Left lung (tissue), 10 donors: ENCODE measurements around the gene CHCHD6. TPM values are rescaled to one million over a fixed set of nuclear protein-coding genes. Genes with fewer than 3 reads are reported as not detected.

Experiments
- ATAC-seq: fragments of 200-7000 bp; cut with Tn5 transposase; one replicate; pipeline ENCODE4 v1.9.1; 2020; ENCODE audit warnings: moderate library complexity
- DNase-seq, 4 donors: peaks; one replicate each; pipeline ENCODE4 v3.0.0-alpha.2; 2013 to 2020
- H3K27ac ChIP-seq, 2 donors: fragments of 200-600 bp; sonication (generic) in 1 of 2; one replicate each; pipeline versions ENCODE4 v1.5.0 to v1.8.0; 2020 to 2021
- H3K27me3 ChIP-seq, 2 donors: fragments of 200-600 bp; sonication (generic) in 1 of 2; one replicate each; pipeline versions ENCODE4 v1.5.0 to v1.8.0; 2020 to 2021
- H3K36me3 ChIP-seq, 2 donors: fragments of 200-600 bp; sonication (generic) in 1 of 2; one replicate each; pipeline versions ENCODE4 v1.5.0 to v1.8.0; 2020 to 2021
- H3K4me1 ChIP-seq, 2 donors: fragments of 200-600 bp; one replicate each; pipeline ENCODE4 v1.8.0; 2021
- H3K4me3 ChIP-seq, 2 donors: fragments of 200-600 bp; sonication (generic) in 1 of 2; one replicate each; pipeline versions ENCODE4 v1.5.0 to v1.8.0; 2020 to 2021; ENCODE audit warnings: mild to moderate bottlenecking in 1 of 2
- H3K9me3 ChIP-seq, 2 donors: fragments of 200-600 bp; sonication (generic) in 1 of 2; one replicate each; pipeline versions ENCODE4 v1.5.0 to v1.8.0; 2020 to 2021
- intact Hi-C, 2 donors: fragments of 100-400 bp; cut with DNase I; formaldehyde crosslinking; loops; one replicate each; pipeline versions ENCODE4 v1.11.2 to v1.14.2; 2022
- polyA plus RNA-seq, 6 donors: library from polyadenylated mRNA; unstranded; fragments of 120-200 nt; gene quantifications; one replicate each; pipeline ENCODE4 v1.2.1, GENCODE V29; 2013; ENCODE audit not compliant: insufficient read length in 6 of 6
- total RNA-seq, 2 donors: library from RNA; stranded (reverse); fragmentation: NEBNext Ultra II Directional; extraction: Animal tissue kit (Norgen Biotek cat#: 25700); gene quantifications; one replicate each; pipeline ENCODE4 v1.2.1, GENCODE V29; 2021
- TF ChIP-seq, protein P1 (sequence below), 2 donors: fragments of 200-600 bp; sonication (generic) in 1 of 2; IDR thresholded peaks; one replicate each; pipeline versions ENCODE4 v1.5.0 to v1.8.0; 2021; ENCODE audit warnings: antibody characterized with exemption in 2 of 2
- donor health status: DM: no; HTN: yes; CAD: no.
- donor health status: DM: no; HTN: no; CAD: no.

Gene CHCHD6
- total and polyA plus RNA-seq, 8 donors = 11.8 to 21.1 (median 18.4) TPM

DNA sequence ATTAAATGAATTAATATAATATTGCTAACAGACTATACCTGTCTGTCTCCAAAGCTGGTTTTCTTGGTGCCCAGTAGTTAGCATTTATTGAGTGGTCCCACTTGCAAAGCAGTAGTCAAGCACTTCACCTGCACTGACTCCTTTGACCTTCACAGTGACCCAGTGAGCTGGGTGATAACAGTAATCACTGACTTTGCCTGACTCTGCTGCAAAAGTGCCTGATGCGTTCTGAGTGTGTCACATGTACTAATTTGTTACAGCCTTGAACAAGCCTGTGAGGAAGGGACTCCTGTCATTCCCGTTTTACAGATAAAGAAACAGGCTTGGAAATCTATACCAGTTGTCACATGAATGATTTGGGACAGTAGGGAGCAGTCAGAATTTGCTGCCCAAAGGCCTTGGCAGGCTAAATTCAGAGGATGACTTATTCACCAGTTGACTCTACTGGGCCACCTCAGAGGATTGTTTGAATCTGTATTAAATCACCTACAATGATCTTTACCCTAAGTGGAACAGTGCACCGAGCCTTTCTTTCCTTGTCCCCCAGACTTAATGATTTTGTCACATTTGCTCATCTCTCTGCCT, 162.2 kb downstream of the CHCHD6 start:
- TF ChIP-seq, protein P1, sequence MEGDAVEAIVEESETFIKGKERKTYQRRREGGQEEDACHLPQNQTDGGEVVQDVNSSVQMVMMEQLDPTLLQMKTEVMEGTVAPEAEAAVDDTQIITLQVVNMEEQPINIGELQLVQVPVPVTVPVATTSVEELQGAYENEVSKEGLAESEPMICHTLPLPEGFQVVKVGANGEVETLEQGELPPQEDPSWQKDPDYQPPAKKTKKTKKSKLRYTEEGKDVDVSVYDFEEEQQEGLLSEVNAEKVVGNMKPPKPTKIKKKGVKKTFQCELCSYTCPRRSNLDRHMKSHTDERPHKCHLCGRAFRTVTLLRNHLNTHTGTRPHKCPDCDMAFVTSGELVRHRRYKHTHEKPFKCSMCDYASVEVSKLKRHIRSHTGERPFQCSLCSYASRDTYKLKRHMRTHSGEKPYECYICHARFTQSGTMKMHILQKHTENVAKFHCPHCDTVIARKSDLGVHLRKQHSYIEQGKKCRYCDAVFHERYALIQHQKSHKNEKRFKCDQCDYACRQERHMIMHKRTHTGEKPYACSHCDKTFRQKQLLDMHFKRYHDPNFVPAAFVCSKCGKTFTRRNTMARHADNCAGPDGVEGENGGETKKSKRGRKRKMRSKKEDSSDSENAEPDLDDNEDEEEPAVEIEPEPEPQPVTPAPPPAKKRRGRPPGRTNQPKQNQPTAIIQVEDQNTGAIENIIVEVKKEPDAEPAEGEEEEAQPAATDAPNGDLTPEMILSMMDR (IDR thresholded peaks at IDR 0.05) = no peak
- DNase-seq (no peak), ATAC-seq (no peak)
- Histone ChIP-seq H3K9me3 (no peaks in the 10 kb centered on the region), H3K4me3 (no peak overlapping the region), H3K4me1 (no peaks in the 10 kb centered on the region), H3K36me3 (no peaks in the 10 kb centered on the region), H3K27me3 (no peaks in the 10 kb centered on the region), H3K27ac (no peak overlapping the region)
- intact Hi-C loops = no loop called here

DNA sequence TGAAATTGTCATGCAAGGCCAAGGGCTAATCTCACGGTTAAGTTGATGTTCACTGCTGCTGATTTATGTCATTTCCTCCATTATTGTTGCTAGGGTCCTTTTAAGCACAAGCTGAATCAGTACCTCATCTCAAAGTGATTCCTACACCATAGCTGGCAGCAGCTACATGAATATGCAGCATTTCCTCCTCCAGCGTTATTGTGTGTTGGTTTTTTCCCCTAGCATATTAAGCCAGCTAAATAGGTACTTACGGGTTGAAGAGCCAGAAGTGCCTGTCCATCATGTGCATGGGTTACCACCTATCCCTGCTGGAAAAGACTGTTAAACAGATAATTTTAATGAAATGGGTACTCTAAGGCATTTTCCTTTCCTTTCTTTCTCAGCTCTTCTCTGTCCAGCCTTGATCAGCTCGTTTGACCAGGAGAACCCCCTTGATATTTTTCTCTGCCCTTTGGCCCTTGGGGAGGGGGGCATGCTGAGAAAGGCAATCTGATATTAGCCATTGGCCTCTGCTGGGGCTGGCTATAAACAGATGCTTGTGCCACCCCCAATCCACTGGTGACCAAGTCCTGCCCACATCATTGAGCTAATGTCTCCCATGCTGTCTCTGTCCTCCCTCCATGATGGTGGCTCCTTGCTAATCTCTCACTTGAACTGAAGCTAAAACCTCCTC, 163.3 kb downstream of the CHCHD6 start:
- Histone ChIP-seq H3K27me3 (no peaks in the 10 kb centered on the region), H3K9me3 (no peaks in the 10 kb centered on the region), H3K27ac (no peak overlapping the region), H3K4me3 (no peak overlapping the region), H3K36me3 (no peaks in the 10 kb centered on the region), H3K4me1 (no peaks in the 10 kb centered on the region)
- ATAC-seq = no peak
- TF ChIP-seq, protein P1 (IDR thresholded peaks at IDR 0.05) = no peak
- no peak for DNase-seq
- intact Hi-C loops = no loop called here

DNA sequence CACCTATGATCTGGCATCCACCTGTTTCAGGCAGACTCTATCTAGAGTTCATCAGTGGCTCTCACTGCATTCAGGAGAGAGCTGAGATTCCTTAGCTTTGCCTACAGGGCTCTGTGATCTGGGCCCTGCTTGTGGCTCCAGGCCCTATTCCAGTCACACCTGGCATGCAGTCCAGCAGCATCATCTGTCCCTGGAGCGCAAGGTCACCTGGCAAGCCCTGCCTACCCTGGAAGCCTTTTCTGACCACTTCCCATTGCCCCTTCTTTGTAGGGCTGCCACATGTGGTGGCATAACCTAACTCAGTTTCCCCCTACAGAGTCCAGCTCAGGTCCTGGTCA, 163.8 kb downstream of the CHCHD6 start:
- Histone ChIP-seq H3K4me3 (no peak overlapping the region), H3K27me3 (no peaks in the 10 kb centered on the region), H3K27ac (no peak overlapping the region), H3K4me1 (no peaks in the 10 kb centered on the region), H3K36me3 (no peaks in the 10 kb centered on the region), H3K9me3 (no peaks in the 10 kb centered on the region)
- ATAC-seq (no peak), DNase-seq (no peak)
- TF ChIP-seq, protein P1 (IDR thresholded peaks at IDR 0.05) = no peak
- intact Hi-C loops = no loop called here

DNA sequence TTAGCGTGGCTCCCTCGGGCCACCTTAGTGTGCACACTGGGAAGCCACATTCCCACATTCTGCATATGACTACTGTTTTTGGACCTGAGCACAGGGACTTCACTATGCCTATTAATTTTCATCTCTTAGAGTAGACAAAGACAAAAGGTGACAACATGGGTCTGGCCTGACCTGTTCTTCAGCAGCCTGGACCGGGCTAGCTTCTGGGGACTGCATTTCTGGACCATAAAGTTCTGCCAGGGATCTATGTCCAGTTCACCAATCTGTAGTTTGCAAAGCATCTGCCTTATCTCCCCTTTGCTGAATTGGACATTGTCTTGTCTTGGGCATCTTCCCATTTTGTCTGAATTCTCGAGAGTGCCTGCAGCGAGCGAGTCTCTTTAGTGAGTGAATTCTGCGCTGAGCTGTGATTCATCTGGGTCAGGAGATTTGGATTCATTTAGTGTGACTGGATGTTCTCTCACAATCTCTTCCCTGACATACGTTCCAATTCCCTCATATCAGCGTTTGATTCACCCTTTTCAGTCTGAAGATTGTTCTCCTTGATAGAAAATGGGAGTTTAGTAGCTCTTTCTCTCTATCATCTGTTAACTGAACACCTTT, 166.7 kb downstream of the CHCHD6 start:
- no peaks in the 10 kb centered on the region for H3K9me3 ChIP-seq
- H3K4me3 ChIP-seq = no peak overlapping the region
- no peak for DNase-seq
- H3K4me1 ChIP-seq = no peaks in the 10 kb centered on the region
- H3K27ac ChIP-seq = no peak overlapping the region
- H3K36me3 ChIP-seq = no peaks in the 10 kb centered on the region
- TF ChIP-seq, protein P1 (IDR thresholded peaks at IDR 0.05) = no peak
- no peaks in the 10 kb centered on the region for H3K27me3 ChIP-seq
- intact Hi-C loops = no loop called here
- no peak for ATAC-seq

DNA sequence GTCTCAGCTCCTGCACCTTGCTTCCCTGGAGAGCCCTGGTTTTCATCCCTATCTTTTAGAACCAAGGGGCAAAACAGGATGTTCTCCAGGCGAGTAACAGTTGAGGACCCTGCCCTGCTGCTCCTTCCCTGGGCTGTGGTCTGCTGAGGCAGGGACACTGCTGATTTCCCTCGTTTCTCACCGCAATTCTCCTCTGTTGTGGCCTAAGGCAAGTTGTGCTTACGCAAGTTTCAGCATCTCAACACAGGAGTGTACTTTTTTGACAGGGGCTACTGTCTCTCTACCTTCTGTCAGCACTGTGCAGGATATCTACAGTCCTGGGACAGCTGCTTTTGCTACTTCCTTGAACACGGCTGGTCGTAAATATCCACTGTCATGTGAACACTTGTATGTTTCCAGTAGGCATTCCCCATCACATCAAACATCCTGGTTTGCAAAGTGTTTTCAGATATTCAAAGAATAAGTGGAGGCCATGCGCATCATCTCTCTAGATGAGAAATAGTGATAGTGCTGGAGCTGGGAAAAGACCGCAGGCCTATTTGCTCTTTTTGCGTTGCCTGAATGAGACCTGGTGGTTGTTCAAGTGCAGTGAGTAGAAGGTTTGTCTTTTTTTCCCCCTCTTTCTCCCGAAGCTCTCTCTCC, 168.8 kb downstream of the CHCHD6 start:
- intact Hi-C loops = no loop called here
- H3K36me3 ChIP-seq = no peaks in the 10 kb centered on the region
- no peaks in the 10 kb centered on the region for H3K9me3 ChIP-seq
- no peaks in the 10 kb centered on the region for H3K27me3 ChIP-seq
- no peak overlapping the region for H3K4me3 ChIP-seq
- H3K4me1 ChIP-seq = no peaks in the 10 kb centered on the region
- no peak overlapping the region for H3K27ac ChIP-seq
- DNase-seq = no peak
- ATAC-seq = no peak
- TF ChIP-seq, protein P1 (IDR thresholded peaks at IDR 0.05) = no peak
